Glutamatergic neuron (in vitro differentiated cells): ENCODE results near the gene SF3B4. TPM values are rescaled to one million over a fixed set of nuclear protein-coding genes. Genes with fewer than 3 reads are reported as not detected.
"Not testable (repeated sequence)": the region's sequence is repeated elsewhere in the genome, so short reads cannot be mapped to it uniquely, and the experiment has no call there.

Experiments
- DNase-seq: peaks from one replicate; pipeline ENCODE4 v3.0.0; 2022
- H3K27ac Mint-ChIP-seq: one replicate; pipeline ENCODE4 v1.8.0; 2020; ENCODE audit warnings: mild to moderate bottlenecking, mixed read lengths, inconsistent platforms; ENCODE audit not compliant: unreplicated experiment
- H3K27me3 Mint-ChIP-seq: one replicate; pipeline ENCODE4 v1.8.0; 2020; ENCODE audit warnings: mild to moderate bottlenecking, moderate library complexity, mixed read lengths, inconsistent platforms; ENCODE audit not compliant: unreplicated experiment
- H3K36me3 Mint-ChIP-seq: one replicate; pipeline ENCODE4 v1.8.0; 2020; ENCODE audit warnings: mild to moderate bottlenecking, mixed read lengths, inconsistent platforms; ENCODE audit not compliant: unreplicated experiment
- H3K4me1 Mint-ChIP-seq: one replicate; pipeline ENCODE4 v1.8.0; 2020; ENCODE audit warnings: mild to moderate bottlenecking, low read depth, mixed read lengths, inconsistent platforms; ENCODE audit not compliant: unreplicated experiment
- H3K4me3 Mint-ChIP-seq: one replicate; pipeline ENCODE4 v1.8.0; 2020; ENCODE audit warnings: mild to moderate bottlenecking, mixed read lengths, inconsistent platforms; ENCODE audit not compliant: unreplicated experiment
- H3K9me3 Mint-ChIP-seq: one replicate; pipeline ENCODE4 v1.8.0; 2020; ENCODE audit warnings: mild to moderate bottlenecking, moderate library complexity, mixed read lengths, inconsistent platforms; ENCODE audit not compliant: unreplicated experiment
- CTCF ChIP-seq: fragments of 200-600 bp; sonication (generic); IDR thresholded peaks from one replicate; pipeline ENCODE4 v1.5.0; 2021; ENCODE audit not compliant: partially characterized antibody, unreplicated experiment
- total RNA-seq: library from RNA; stranded (reverse); fragmentation: NEBNext Ultra II Directional; extraction: Animal tissue kit (Norgen Biotek cat#: 25700); gene quantifications from one replicate; pipeline ENCODE4 v1.2.1, GENCODE V29; 2021; ENCODE audit not compliant: unreplicated experiment

SF3B4 gene
- total RNA-seq, 1 donor from 2014 or later: 47.3 TPM

GRCh38 chr1:149942207-149942606, 14.6 kb upstream of the SF3B4 start:
- no peak for TF ChIP-seq CTCF
- no peak overlapping the region for H3K4me3 Mint-ChIP-seq
- no peak overlapping the region for H3K27ac Mint-ChIP-seq
- peaks cover 33% of the 10 kb centered on the region for H3K4me1 Mint-ChIP-seq
- H3K9me3 Mint-ChIP-seq: peaks cover 2% of the 10 kb centered on the region
- H3K27me3 Mint-ChIP-seq: peaks cover 4% of the 10 kb centered on the region
- peaks cover 6% of the 10 kb centered on the region for H3K36me3 Mint-ChIP-seq
- DNase-seq: peak; percentile 61

- peaks cover 8% of the 10 kb centered on the region for H3K27me3 Mint-ChIP-seq
- DNase-seq: no peak
- H3K27ac Mint-ChIP-seq: peak overlapping the region; percentile 53
- peaks cover 34% of the 10 kb centered on the region for H3K4me1 Mint-ChIP-seq
- no peak for TF ChIP-seq CTCF
- H3K36me3 Mint-ChIP-seq: peaks cover 6% of the 10 kb centered on the region
- no peak overlapping the region for H3K4me3 Mint-ChIP-seq
- peaks cover 2% of the 10 kb centered on the region for H3K9me3 Mint-ChIP-seq
Observed at GRCh38 chr1:149940427-149940826, 12.8 kb upstream of the SF3B4 start.

- Mint-ChIP-seq H3K4me1 (peaks cover 22% of the 10 kb centered on the region), H3K27ac (peak overlapping the region; percentile 78)
- H3K36me3 Mint-ChIP-seq, DNase-seq, H3K27me3 Mint-ChIP-seq, H3K9me3 Mint-ChIP-seq, H3K4me3 Mint-ChIP-seq: not testable (repeated sequence)
Observed at GRCh38 chr1:149938668-149939003, 11.0 kb upstream of the SF3B4 start.

- H3K27me3 Mint-ChIP-seq: peaks cover 7% of the 10 kb centered on the region
- no peak for DNase-seq
- no peak for TF ChIP-seq CTCF
- peaks cover 14% of the 10 kb centered on the region for H3K4me1 Mint-ChIP-seq
- H3K36me3 Mint-ChIP-seq: no peaks in the 10 kb centered on the region
- H3K9me3 Mint-ChIP-seq: no peaks in the 10 kb centered on the region
- H3K4me3 Mint-ChIP-seq: no peak overlapping the region
- H3K27ac Mint-ChIP-seq: no peak overlapping the region
Observed at GRCh38 chr1:149937759-149938158, 10.2 kb upstream of the SF3B4 start.

- peak overlapping the region; percentile 1 for H3K4me3 Mint-ChIP-seq
- H3K27ac Mint-ChIP-seq: no peak overlapping the region
- no peak for DNase-seq
- no peak for TF ChIP-seq CTCF
- peaks cover 7% of the 10 kb centered on the region for H3K27me3 Mint-ChIP-seq
- H3K9me3 Mint-ChIP-seq: no peaks in the 10 kb centered on the region
- peaks cover 11% of the 10 kb centered on the region for H3K4me1 Mint-ChIP-seq
- no peaks in the 10 kb centered on the region for H3K36me3 Mint-ChIP-seq
Observed at GRCh38 chr1:149936992-149937705, 9.5 kb upstream of the SF3B4 start.
